H1 (cell line): ENCODE results near the gene TBC1D9B. TPM values are rescaled to one million over a fixed set of nuclear protein-coding genes. Genes with fewer than 3 reads are reported as not detected.
A peak's percentile ranks its signal among the peaks of the same experiment; 100 is the strongest.

ENCODE experiments used
- ASH2L ChIP-seq: fragments of 200-600, 300-600 bp; sonication (generic); IDR thresholded peaks from one replicate; pipeline ENCODE4 v1.7.1; 2017; ENCODE audit warnings: low read length
- ATF2 ChIP-seq: IDR thresholded peaks from 2 replicates; pipeline ENCODE4 v1.6.1; 2012; ENCODE audit warnings: low read length, inconsistent platforms
- BACH1 ChIP-seq: IDR thresholded peaks from 2 replicates; pipeline ENCODE4 v1.6.1; 2012; ENCODE audit warnings: low read length, improper control_type of control experiment
- CTCF ChIP-seq, 3 experiments: IDR thresholded peaks; 1 replicate in 2 of 3; 2 replicates in 1 of 3; pipeline versions ENCODE4 v1.5.1 to v1.6.1; 2011; ENCODE audit warnings: low read length in 3 of 3, mild to moderate bottlenecking in 3 of 3, inconsistent platforms in 2 of 3, low read depth in 1 of 3, moderate library complexity in 1 of 3; ENCODE audit not compliant: insufficient read depth in 1 of 3; ENCODE audit errors: control extremely low read depth in 1 of 3
- EZH2 ChIP-seq: fragments of 200-600 bp; sonication (generic); IDR thresholded peaks from 2 replicates; pipeline ENCODE4 v1.7.1; 2012; ENCODE audit warnings: low read depth, mild to moderate bottlenecking, moderate library complexity, low read length, inconsistent platforms; ENCODE audit not compliant: severe bottlenecking
- HDAC2 ChIP-seq, 2 experiments: fragments of 300-600 bp in 1 of 2; sonication (generic) in 1 of 2; IDR thresholded peaks; 2 replicates each; pipeline ENCODE4 v1.6.1; 2011 to 2012; ENCODE audit warnings: low read depth in 2 of 2, low read length in 2 of 2, mild to moderate bottlenecking in 2 of 2, moderate library complexity in 2 of 2, borderline replicate concordance in 1 of 2, inconsistent platforms in 1 of 2
- PHF8 ChIP-seq: fragments of 200-600 bp; sonication (generic); conservative IDR thresholded peaks from 2 replicates; pipeline ENCODE4 v1.7.1; 2012; ENCODE audit warnings: low read depth, mild to moderate bottlenecking, inconsistent platforms, low read length, moderate library complexity
- RAD21 ChIP-seq, 2 experiments: IDR thresholded peaks in 1 of 2; conservative IDR thresholded peaks in 1 of 2; 2 replicates each; pipeline ENCODE4 v1.6.1; 2011; ENCODE audit warnings: low read depth in 2 of 2, low read length in 2 of 2, improper control_type of control experiment in 1 of 2, inconsistent platforms in 1 of 2, mild to moderate bottlenecking in 1 of 2, moderate library complexity in 1 of 2
- SAP30 ChIP-seq: fragments of 300-600 bp; sonication (generic); IDR thresholded peaks from 2 replicates; pipeline ENCODE4 v1.7.1; 2012; ENCODE audit warnings: low read length, moderate library complexity, mild to moderate bottlenecking, inconsistent platforms; ENCODE audit not compliant: insufficient read depth, insufficient replicate concordance
- SP1 ChIP-seq: IDR thresholded peaks from 2 replicates; pipeline ENCODE4 v1.6.1; 2011; ENCODE audit warnings: low read depth, low read length
- SP2 ChIP-seq: IDR thresholded peaks from 2 replicates; pipeline ENCODE4 v1.6.1; 2012; ENCODE audit warnings: mild to moderate bottlenecking, low read length, inconsistent platforms
- TBP ChIP-seq: IDR thresholded peaks from 2 replicates; pipeline ENCODE4 v1.6.1; 2011; ENCODE audit warnings: low read depth, low read length, improper control_type of control experiment
- TCF12 ChIP-seq: IDR thresholded peaks from 2 replicates; pipeline ENCODE4 v1.6.1; 2011; ENCODE audit warnings: low read depth, mild to moderate bottlenecking, low read length
- USF2 ChIP-seq: IDR thresholded peaks from 2 replicates; pipeline ENCODE4 v1.6.1; 2011; ENCODE audit warnings: low read length, improper control_type of control experiment
- YY1 ChIP-seq: IDR thresholded peaks from 2 replicates; pipeline ENCODE4 v1.6.1; 2011; ENCODE audit warnings: low read depth, mild to moderate bottlenecking, low read length
- polyA plus RNA-seq, 7 experiments: library from polyadenylated mRNA; depleted of rRNA in 3 of 7; stranded (reverse) in 5 of 7; unstranded in 2 of 7; fragments of >200 nt in 5 of 7; fragments of 200-250 nt in 2 of 7; gene quantifications; 1 replicate in 5 of 7; 2 replicates in 1 of 7; 4 replicates in 1 of 7; pipeline versions ENCODE4 v1.2.1 to v1.2.3, GENCODE V29; 2011 to 2013; ENCODE audit warnings: missing spikeins in 2 of 7, mixed read lengths in 2 of 7
- total RNA-seq: library from RNA; stranded (reverse); fragmentation: NEBNext Ultra II Directional; extraction: Animal tissue kit (Norgen Biotek cat#: 25700); gene quantifications from 2 replicates; pipeline ENCODE4 v1.2.1, GENCODE V29; 2021
- TF ChIP-seq, protein P1 (sequence below): IDR thresholded peaks from 2 replicates; pipeline ENCODE4 v1.6.1; 2012; ENCODE audit warnings: inconsistent platforms

The TBC1D9B gene
- total and polyA plus RNA-seq, 2 of the 8 experiments (the other 6 are each of a cell fraction or from before 2014, with no cell fraction given): 33.6 to 57.1 TPM

GRCh38 chr5:179858586-179859427 is 48.9 kb downstream of the TBC1D9B start, which contains the start of gene MRNIP (continued):
- TF ChIP-seq ATF2 (no peak), CTCF (IDR thresholded peaks at IDR 0.05; ENCODE audit: control extremely low read depth in 1 of 3, insufficient read depth in 1 of 3, low read depth in 1 of 3, low read length in 3 of 3) (no peak), ASH2L (peak; percentile 84), YY1 (0 out of 2 replicates have a peak, but pooled peaks have one; percentile 45), USF2 (no peak), HDAC2 (IDR thresholded peaks at IDR 0.05; ENCODE audit: borderline replicate concordance in 1 of 2, low read depth in 2 of 2, low read length in 2 of 2) (peak in 1 of 2 experiments; percentile 83; a peak in 1 of 4 replicates), EZH2 (no peak), SP2 (peak; percentile 31; the same call in 1 of the 2 replicates), PHF8 (peak; percentile 67), RAD21 (IDR thresholded peaks at IDR 0.05 in 1 of 2, conservative IDR thresholded peaks at IDR 0.05 in 1 of 2; ENCODE audit: low read depth in 2 of 2, low read length in 2 of 2) (peak in 1 of 2 experiments; percentile 25; a peak in 1 of 4 replicates), SAP30 (no peak), TBP (peak; percentile 86), BACH1 (peak; percentile 48; the same call in 1 of the 2 replicates), TCF12 (no peak), SP1 (no peak)
- TF ChIP-seq, protein P1, sequence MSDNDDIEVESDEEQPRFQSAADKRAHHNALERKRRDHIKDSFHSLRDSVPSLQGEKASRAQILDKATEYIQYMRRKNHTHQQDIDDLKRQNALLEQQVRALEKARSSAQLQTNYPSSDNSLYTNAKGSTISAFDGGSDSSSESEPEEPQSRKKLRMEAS: peak; percentile 96
